Loucy (cell line): ENCODE measurements around the gene CENPA.
"Not testable (repeated sequence)": the region's sequence is repeated elsewhere in the genome, so short reads cannot be mapped to it uniquely, and the experiment has no call there.

Experiments
- H2AFZ ChIP-seq: fragments of 200-600 bp; sonication (generic); 2 replicates; pipeline ENCODE4 v1.6.0; 2016; ENCODE audit warnings: antibody characterized with exemption, mild to moderate bottlenecking, low read length, moderate library complexity
- H3F3A ChIP-seq: fragments of 200-600 bp; 2 replicates; pipeline ENCODE4 v1.6.0; 2016; ENCODE audit warnings: antibody characterized with exemption, low read depth, mild to moderate bottlenecking
- H3K27me3 ChIP-seq: fragments of 200-600 bp; sonication (generic); 2 replicates; pipeline ENCODE4 v1.6.1; 2014; ENCODE audit warnings: low read length, mild to moderate bottlenecking; ENCODE audit not compliant: insufficient read depth, poor library complexity, severe bottlenecking
- H3K36me3 ChIP-seq: fragments of 200-600 bp; sonication (generic); 2 replicates; pipeline ENCODE4 v1.6.1; 2016; ENCODE audit warnings: low read length; ENCODE audit not compliant: insufficient read depth
- H3K4me1 ChIP-seq: fragments of 200-600 bp; sonication (generic); 2 replicates; pipeline ENCODE4 v1.5.1; 2014; ENCODE audit warnings: low read length, mild to moderate bottlenecking; ENCODE audit not compliant: insufficient read depth, poor library complexity, severe bottlenecking
- H3K4me2 ChIP-seq: fragments of 200-600 bp; sonication (generic); 2 replicates; pipeline ENCODE4 v1.6.0; 2014; ENCODE audit warnings: antibody characterized with exemption, low read length, low read depth, mild to moderate bottlenecking; ENCODE audit not compliant: poor library complexity, severe bottlenecking
- H3K4me3 ChIP-seq: fragments of 200-600 bp; sonication (generic); 2 replicates; pipeline ENCODE4 v1.5.1; 2014; ENCODE audit warnings: low read length, mild to moderate bottlenecking, mixed read lengths; ENCODE audit not compliant: poor library complexity, severe bottlenecking
- H3K79me2 ChIP-seq: fragments of 200-600 bp; sonication (generic); 2 replicates; pipeline ENCODE4 v1.6.1; 2014; ENCODE audit warnings: low read length; ENCODE audit not compliant: insufficient read depth
- H3K9ac ChIP-seq: fragments of 200-600 bp; sonication (generic); 2 replicates; pipeline ENCODE4 v1.6.0; 2014; ENCODE audit warnings: mild to moderate bottlenecking, low read depth, low read length, moderate library complexity; ENCODE audit not compliant: poor library complexity, severe bottlenecking
- H3K9me2 ChIP-seq: fragments of 200-600 bp; sonication (generic); replicated peaks from 2 replicates; pipeline ENCODE4 v1.6.1; 2016; ENCODE audit warnings: low read depth, low read length, mixed read lengths
- H3K9me3 ChIP-seq: fragments of 200-600 bp; sonication (generic); 2 replicates; pipeline ENCODE4 v1.6.1; 2014; ENCODE audit warnings: mild to moderate bottlenecking, antibody characterized with exemption, low read length, low read depth; ENCODE audit not compliant: insufficient read depth
- H4K20me1 ChIP-seq: fragments of 200-600 bp; sonication (generic); 2 replicates; pipeline ENCODE4 v1.6.0; 2014; ENCODE audit warnings: antibody characterized with exemption, low read length, mild to moderate bottlenecking; ENCODE audit not compliant: insufficient read depth, poor library complexity, severe bottlenecking
- EZH2phosphoT487 ChIP-seq: fragments of 200-600 bp; IDR thresholded peaks from 2 replicates; pipeline ENCODE4 v1.6.1; 2018; ENCODE audit warnings: antibody characterized with exemption, mild to moderate bottlenecking, moderate library complexity, borderline replicate concordance
- TF ChIP-seq, protein P1 (sequence below): fragments of 200-600 bp; sonication (generic); conservative IDR thresholded peaks from 2 replicates; pipeline ENCODE4 v1.5.1; 2014; ENCODE audit warnings: mild to moderate bottlenecking, antibody characterized with exemption, low read length

Gene CENPA

DNA sequence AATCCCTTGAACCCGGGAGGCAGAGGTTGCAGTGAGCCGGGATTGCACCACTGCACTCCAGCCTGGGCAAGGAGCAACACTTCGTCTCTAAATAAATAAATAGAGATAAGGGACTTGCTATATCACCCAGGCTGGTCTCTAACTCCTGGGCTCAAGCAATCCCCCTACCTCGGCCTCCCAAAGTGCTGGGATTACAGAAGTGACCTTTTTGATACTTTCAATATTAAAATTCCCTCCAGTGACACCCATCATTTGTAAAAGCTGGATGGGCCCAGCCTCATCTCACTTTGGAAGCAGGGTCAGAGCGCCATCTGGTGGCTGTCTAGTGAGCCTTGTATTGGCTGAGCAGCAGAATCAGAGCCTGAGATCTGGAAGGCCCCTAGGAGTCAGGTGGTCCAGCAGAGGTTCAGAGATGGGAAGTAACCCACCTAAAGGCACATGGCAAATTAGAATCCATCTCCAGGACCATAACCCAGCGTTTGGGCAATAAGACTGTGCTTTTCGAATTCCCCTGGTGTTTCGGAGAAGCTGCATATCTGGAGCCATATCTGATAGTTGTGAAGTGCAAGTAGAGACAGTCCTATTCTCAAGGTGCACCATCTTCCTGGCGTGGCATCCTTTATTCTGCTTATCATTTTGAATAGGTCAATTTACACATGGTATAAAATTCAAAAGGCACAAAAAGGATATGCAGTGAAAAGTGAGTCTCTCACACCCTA is 40.1 kb upstream of the CENPA start:
- H4K20me1 ChIP-seq = no peaks in the 10 kb centered on the region
- no peaks in the 10 kb centered on the region for H3K27me3 ChIP-seq
- no peak overlapping the region for H3K4me2 ChIP-seq
- H3K36me3 ChIP-seq = no peaks in the 10 kb centered on the region
- no peaks in the 10 kb centered on the region for H3K9me2 ChIP-seq
- no peaks in the 10 kb centered on the region for H3K9me3 ChIP-seq
- H3K79me2 ChIP-seq = no peaks in the 10 kb centered on the region
- no peaks in the 10 kb centered on the region for H3F3A ChIP-seq
- no peak overlapping the region for H2AFZ ChIP-seq
- peaks cover 10% of the 10 kb centered on the region for H3K4me1 ChIP-seq
- no peak overlapping the region for H3K9ac ChIP-seq
- H3K4me3 ChIP-seq = no peak overlapping the region
- no peak for TF ChIP-seq EZH2phosphoT487
- TF ChIP-seq, protein P1, sequence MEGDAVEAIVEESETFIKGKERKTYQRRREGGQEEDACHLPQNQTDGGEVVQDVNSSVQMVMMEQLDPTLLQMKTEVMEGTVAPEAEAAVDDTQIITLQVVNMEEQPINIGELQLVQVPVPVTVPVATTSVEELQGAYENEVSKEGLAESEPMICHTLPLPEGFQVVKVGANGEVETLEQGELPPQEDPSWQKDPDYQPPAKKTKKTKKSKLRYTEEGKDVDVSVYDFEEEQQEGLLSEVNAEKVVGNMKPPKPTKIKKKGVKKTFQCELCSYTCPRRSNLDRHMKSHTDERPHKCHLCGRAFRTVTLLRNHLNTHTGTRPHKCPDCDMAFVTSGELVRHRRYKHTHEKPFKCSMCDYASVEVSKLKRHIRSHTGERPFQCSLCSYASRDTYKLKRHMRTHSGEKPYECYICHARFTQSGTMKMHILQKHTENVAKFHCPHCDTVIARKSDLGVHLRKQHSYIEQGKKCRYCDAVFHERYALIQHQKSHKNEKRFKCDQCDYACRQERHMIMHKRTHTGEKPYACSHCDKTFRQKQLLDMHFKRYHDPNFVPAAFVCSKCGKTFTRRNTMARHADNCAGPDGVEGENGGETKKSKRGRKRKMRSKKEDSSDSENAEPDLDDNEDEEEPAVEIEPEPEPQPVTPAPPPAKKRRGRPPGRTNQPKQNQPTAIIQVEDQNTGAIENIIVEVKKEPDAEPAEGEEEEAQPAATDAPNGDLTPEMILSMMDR = peak; percentile 90

DNA sequence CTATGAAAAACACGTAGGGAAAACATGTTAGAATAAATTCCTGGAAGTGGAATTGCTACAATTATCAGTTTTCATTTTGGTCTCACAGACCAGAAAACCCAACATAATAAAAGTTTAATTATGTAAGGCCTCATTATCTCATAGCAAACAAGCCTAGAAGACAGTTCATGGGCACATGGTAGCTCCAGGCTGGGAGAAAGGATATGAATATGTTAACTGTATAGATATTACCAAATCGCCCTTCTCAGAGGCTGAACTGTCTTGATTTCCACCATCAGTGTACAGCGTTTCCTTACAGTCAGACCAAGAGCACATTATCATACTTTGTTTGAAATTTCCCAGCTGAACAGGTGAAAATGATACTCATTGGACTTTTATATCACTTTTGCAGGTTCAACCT is 38.9 kb upstream of the CENPA start:
- Histone ChIP-seq H3F3A (no peaks in the 10 kb centered on the region), H3K4me3 (no peak overlapping the region), H3K36me3 (no peaks in the 10 kb centered on the region), H3K9me2 (no peaks in the 10 kb centered on the region), H3K9me3 (no peaks in the 10 kb centered on the region), H4K20me1 (no peaks in the 10 kb centered on the region), H3K79me2 (no peaks in the 10 kb centered on the region), H3K27me3 (no peaks in the 10 kb centered on the region), H2AFZ (no peak overlapping the region), H3K4me1 (no peaks in the 10 kb centered on the region), H3K4me2 (no peak overlapping the region), H3K9ac (no peak overlapping the region)
- TF ChIP-seq EZH2phosphoT487 = no peak
- TF ChIP-seq, protein P1 = no peak

GRCh38 chr2:26749787-26750420 is 36.0 kb upstream of the CENPA start:
- not testable (repeated sequence) for H3K4me3 ChIP-seq

GRCh38 chr2:26750467-26750866 is 35.4 kb upstream of the CENPA start:
- not testable (repeated sequence) for H3K79me2 ChIP-seq, H4K20me1 ChIP-seq, H3K9ac ChIP-seq, H3K4me2 ChIP-seq, H3F3A ChIP-seq, H3K4me3 ChIP-seq, H3K9me3 ChIP-seq, H3K9me2 ChIP-seq, H3K36me3 ChIP-seq, H2AFZ ChIP-seq, H3K4me1 ChIP-seq, H3K27me3 ChIP-seq

More at GRCh38 chr2:26749787-26750420, 36.0 kb upstream of the CENPA start:
- H3F3A ChIP-seq, H3K36me3 ChIP-seq, H4K20me1 ChIP-seq, H3K9me2 ChIP-seq, H3K9me3 ChIP-seq, H3K9ac ChIP-seq, H3K4me2 ChIP-seq, H3K4me1 ChIP-seq, H3K27me3 ChIP-seq, H3K79me2 ChIP-seq: not testable (repeated sequence)
- H2AFZ ChIP-seq = peak overlapping the region; percentile 35; the same call in 1 of the 2 replicates
